GM12872 (cell line): ENCODE results near the gene TSC1.

ENCODE experiments used
- TF ChIP-seq, protein P1 (sequence below): IDR thresholded peaks from 3 replicates; pipeline ENCODE4 v1.5.1; 2011; ENCODE audit warnings: low read depth, mild to moderate bottlenecking, low read length, moderate library complexity; ENCODE audit not compliant: insufficient read depth

TSC1 gene

GRCh38 chr9:132894862-132895835 lies 49.3 kb downstream of the TSC1 start:
- TF ChIP-seq, protein P1, sequence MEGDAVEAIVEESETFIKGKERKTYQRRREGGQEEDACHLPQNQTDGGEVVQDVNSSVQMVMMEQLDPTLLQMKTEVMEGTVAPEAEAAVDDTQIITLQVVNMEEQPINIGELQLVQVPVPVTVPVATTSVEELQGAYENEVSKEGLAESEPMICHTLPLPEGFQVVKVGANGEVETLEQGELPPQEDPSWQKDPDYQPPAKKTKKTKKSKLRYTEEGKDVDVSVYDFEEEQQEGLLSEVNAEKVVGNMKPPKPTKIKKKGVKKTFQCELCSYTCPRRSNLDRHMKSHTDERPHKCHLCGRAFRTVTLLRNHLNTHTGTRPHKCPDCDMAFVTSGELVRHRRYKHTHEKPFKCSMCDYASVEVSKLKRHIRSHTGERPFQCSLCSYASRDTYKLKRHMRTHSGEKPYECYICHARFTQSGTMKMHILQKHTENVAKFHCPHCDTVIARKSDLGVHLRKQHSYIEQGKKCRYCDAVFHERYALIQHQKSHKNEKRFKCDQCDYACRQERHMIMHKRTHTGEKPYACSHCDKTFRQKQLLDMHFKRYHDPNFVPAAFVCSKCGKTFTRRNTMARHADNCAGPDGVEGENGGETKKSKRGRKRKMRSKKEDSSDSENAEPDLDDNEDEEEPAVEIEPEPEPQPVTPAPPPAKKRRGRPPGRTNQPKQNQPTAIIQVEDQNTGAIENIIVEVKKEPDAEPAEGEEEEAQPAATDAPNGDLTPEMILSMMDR, result no peak

GRCh38 chr9:132894346-132894745 lies 50.1 kb downstream of the TSC1 start:
- TF ChIP-seq, protein P1, result no peak

DNA sequence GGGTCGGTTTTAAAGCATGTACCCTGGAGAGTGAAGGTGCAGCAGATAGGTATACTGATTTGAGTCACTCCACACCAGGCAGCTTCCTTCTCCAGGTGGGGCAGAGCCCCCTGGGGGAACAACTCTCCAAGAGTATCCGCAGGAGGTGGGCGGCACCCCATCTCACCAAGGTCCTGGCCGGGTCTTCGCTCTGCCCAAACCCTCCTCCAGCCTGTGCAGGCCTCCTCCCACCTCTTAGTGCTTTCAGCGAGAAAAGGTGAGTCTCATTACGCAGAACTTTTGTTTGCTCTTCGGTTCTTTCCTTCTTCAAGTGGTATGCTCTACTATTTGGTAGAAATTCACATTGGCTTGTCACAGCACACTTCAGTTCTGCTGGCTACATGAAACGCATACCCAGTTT lies 52.0 kb downstream of the TSC1 start:
- TF ChIP-seq, protein P1, result no peak

DNA sequence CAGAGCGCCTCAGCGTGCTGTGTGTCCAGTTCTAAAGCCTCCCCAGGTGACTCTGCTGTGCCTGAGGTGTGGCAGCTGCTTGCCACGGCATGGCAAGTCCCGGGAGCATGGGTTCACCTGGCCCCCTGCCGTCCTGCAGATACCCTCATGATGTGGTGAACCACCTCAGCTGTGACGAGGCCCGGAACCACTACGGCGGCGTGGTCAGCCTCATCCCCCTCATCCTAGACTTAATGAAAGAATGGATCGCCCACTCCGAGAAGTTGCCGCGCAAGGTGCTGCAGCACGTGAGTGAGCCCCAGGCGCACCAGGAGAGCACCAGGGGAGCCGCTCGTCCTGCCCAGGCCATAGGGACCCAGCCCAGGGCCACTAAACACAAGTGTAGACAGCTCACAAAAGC lies 56.3 kb downstream of the TSC1 start:
- TF ChIP-seq, protein P1, result no peak

GRCh38 chr9:132887181-132888120 lies 57.0 kb downstream of the TSC1 start:
- TF ChIP-seq, protein P1, result no peak

GRCh38 chr9:132886334-132886725 lies 58.1 kb downstream of the TSC1 start:
- TF ChIP-seq, protein P1, result no peak
